Hepatocyte (in vitro differentiated cells): ENCODE data around the gene NTRK3. TPM values are rescaled to one million over a fixed set of nuclear protein-coding genes. Genes with fewer than 3 reads are reported as not detected.

Source experiments
- DNase-seq: peaks from one replicate; pipeline ENCODE4 v3.0.0-alpha.2; 2016; ENCODE audit warnings: low spot score
- H2AFZ ChIP-seq: fragments of 200-600 bp; sonication (generic); 2 replicates; pipeline ENCODE4 v1.6.0; 2016; ENCODE audit warnings: antibody characterized with exemption, mild to moderate bottlenecking
- H3K27ac ChIP-seq: fragments of 200-600 bp; sonication (generic); 2 replicates; pipeline ENCODE4 v1.5.1; 2016; ENCODE audit warnings: mild to moderate bottlenecking
- H3K27me3 ChIP-seq: fragments of 200-600 bp; sonication (generic); 2 replicates; pipeline ENCODE4 v1.6.1; 2016
- H3K36me3 ChIP-seq: fragments of 200-600 bp; sonication (generic); replicated peaks from 2 replicates; pipeline ENCODE4 v1.5.1; 2016; ENCODE audit warnings: low read depth; ENCODE audit not compliant: insufficient read depth
- H3K4me1 ChIP-seq: fragments of 200-600 bp; sonication (generic); 2 replicates; pipeline ENCODE4 v1.5.1; 2016; ENCODE audit warnings: mild to moderate bottlenecking, moderate library complexity; ENCODE audit not compliant: insufficient read depth
- H3K4me2 ChIP-seq: fragments of 200-600 bp; sonication (generic); 2 replicates; pipeline ENCODE4 v1.6.0; 2016
- H3K4me3 ChIP-seq: fragments of 200-600 bp; sonication (generic); 2 replicates; pipeline ENCODE4 v1.5.1; 2016; ENCODE audit warnings: mild to moderate bottlenecking
- H3K79me2 ChIP-seq: fragments of 200-600 bp; sonication (generic); 2 replicates; pipeline ENCODE4 v1.6.0; 2017; ENCODE audit warnings: mild to moderate bottlenecking
- H3K9me2 ChIP-seq: fragments of 200-600 bp; sonication (generic); replicated peaks from 2 replicates; pipeline ENCODE4 v1.6.0; 2017; ENCODE audit warnings: mild to moderate bottlenecking; ENCODE audit not compliant: insufficient read depth
- H3K9me3 ChIP-seq: fragments of 200-600 bp; sonication (generic); 2 replicates; pipeline ENCODE4 v1.5.1; 2016; ENCODE audit warnings: low read depth, mild to moderate bottlenecking
- H4K20me1 ChIP-seq: fragments of 200-600 bp; sonication (generic); 2 replicates; pipeline ENCODE4 v1.6.0; 2016; ENCODE audit warnings: mild to moderate bottlenecking; ENCODE audit not compliant: insufficient read depth, poor library complexity, severe bottlenecking
- CTCF ChIP-seq: fragments of 200-600 bp; sonication (generic); IDR thresholded peaks from 2 replicates; pipeline ENCODE4 v1.5.1; 2016; ENCODE audit warnings: antibody characterized with exemption, mild to moderate bottlenecking; ENCODE audit not compliant: poor library complexity
- EZH2 ChIP-seq: fragments of 200-600 bp; sonication (generic); IDR thresholded peaks from 2 replicates; pipeline ENCODE4 v1.6.1; 2016; ENCODE audit warnings: antibody characterized with exemption, mild to moderate bottlenecking, borderline replicate concordance
- EZH2phosphoT487 ChIP-seq: fragments of 200-600 bp; sonication (generic); IDR thresholded peaks from one replicate; pipeline ENCODE4 v1.6.1; 2018; ENCODE audit warnings: antibody characterized with exemption, mild to moderate bottlenecking, low read depth, moderate library complexity; ENCODE audit not compliant: unreplicated experiment, severe bottlenecking
- WGBS: methylation state at CpG from one replicate; pipeline ENCODE4 v1.1.6; 2016; ENCODE audit warnings: low lambda C conversion rate; ENCODE audit errors: missing lambda C conversion rate; 5-methylcytosine and 5-hydroxymethylcytosine counted together
- polyA plus RNA-seq: library from polyadenylated mRNA; unstranded; fragments of >200 nt; fragmentation: Nextera tagmentation; extraction: Ambion mirVana; gene quantifications from 2 replicates; pipeline ENCODE4 v1.2.1, GENCODE V29; 2016
- total RNA-seq: library from RNA; depleted of rRNA; stranded (reverse); fragments of >200 nt; gene quantifications from 2 replicates; pipeline ENCODE4 v1.2.3, GENCODE V29; 2014

Gene NTRK3
- total and polyA plus RNA-seq, 2 experiments from 2014 or later, result 4.9 to 5.6 TPM

- no peaks in the 10 kb centered on the region for H3K79me2 ChIP-seq
- H3K4me2 ChIP-seq, result no peak overlapping the region
- no peaks in the 10 kb centered on the region for H3K4me1 ChIP-seq
- DNase-seq, result no peak
- no peaks in the 10 kb centered on the region for H3K9me2 ChIP-seq
- H3K4me3 ChIP-seq, result no peak overlapping the region
- no peak overlapping the region for H3K27ac ChIP-seq
- H4K20me1 ChIP-seq, result no peaks in the 10 kb centered on the region
- 77% methylated on average over 4 of the region's 4 CpGs for WGBS
- no peaks in the 10 kb centered on the region for H3K9me3 ChIP-seq
- H3K27me3 ChIP-seq, result no peaks in the 10 kb centered on the region
- H3K36me3 ChIP-seq, result no peaks in the 10 kb centered on the region
- H2AFZ ChIP-seq, result no peak overlapping the region
- TF ChIP-seq EZH2phosphoT487, result no peak
- TF ChIP-seq CTCF, result no peak
- TF ChIP-seq EZH2, result no peak
Observed at GRCh38 chr15:88012233-88012632, 244.3 kb downstream of the NTRK3 start.

- Histone ChIP-seq H3K79me2 (no peaks in the 10 kb centered on the region), H3K36me3 (no peaks in the 10 kb centered on the region), H3K27ac (no peak overlapping the region), H3K4me2 (no peak overlapping the region), H3K27me3 (no peaks in the 10 kb centered on the region), H3K9me3 (no peaks in the 10 kb centered on the region), H3K4me1 (no peaks in the 10 kb centered on the region), H3K9me2 (no peaks in the 10 kb centered on the region), H4K20me1 (no peaks in the 10 kb centered on the region), H2AFZ (no peak overlapping the region), H3K4me3 (no peak overlapping the region)
- DNase-seq, result no peak
- 94% methylated on average over 4 of the region's 4 CpGs for WGBS
- TF ChIP-seq EZH2 (no peak), CTCF (no peak), EZH2phosphoT487 (no peak)
Observed at GRCh38 chr15:88011533-88011932, 245.0 kb downstream of the NTRK3 start.

GRCh38 chr15:88006146-88006545 lies 250.4 kb downstream of the NTRK3 start:
- 76% methylated on average over 3 of the region's 3 CpGs for WGBS
- Histone ChIP-seq H3K9me2 (no peaks in the 10 kb centered on the region), H2AFZ (no peak overlapping the region), H3K79me2 (no peaks in the 10 kb centered on the region), H4K20me1 (no peaks in the 10 kb centered on the region), H3K27ac (no peak overlapping the region), H3K27me3 (no peaks in the 10 kb centered on the region), H3K36me3 (no peaks in the 10 kb centered on the region), H3K4me2 (no peak overlapping the region), H3K4me1 (no peaks in the 10 kb centered on the region), H3K9me3 (no peaks in the 10 kb centered on the region), H3K4me3 (no peak overlapping the region)
- TF ChIP-seq EZH2, result no peak
- no peak for TF ChIP-seq EZH2phosphoT487
- TF ChIP-seq CTCF, result no peak
- DNase-seq, result no peak

- TF ChIP-seq CTCF, result no peak
- Histone ChIP-seq H3K27ac (no peak overlapping the region), H3K27me3 (no peaks in the 10 kb centered on the region), H2AFZ (no peak overlapping the region), H3K9me2 (no peaks in the 10 kb centered on the region), H3K4me1 (no peaks in the 10 kb centered on the region), H3K9me3 (no peaks in the 10 kb centered on the region), H3K4me2 (no peak overlapping the region), H3K79me2 (no peaks in the 10 kb centered on the region), H3K36me3 (no peaks in the 10 kb centered on the region), H3K4me3 (no peak overlapping the region), H4K20me1 (no peaks in the 10 kb centered on the region)
- DNase-seq, result no peak
- 94% methylated on average over 1 of the region's 1 CpG for WGBS
Observed at GRCh38 chr15:88004399-88004798, 252.1 kb downstream of the NTRK3 start.
